GM21367 (cell line): ENCODE results near the gene IGFBP6.

ENCODE experiments used
- ATAC-seq: cut with Tn5 transposase; IDR thresholded peaks from one replicate; pipeline ENCODE4 v1.9.1; 2021; ENCODE audit not compliant: unreplicated experiment

Gene IGFBP6

GRCh38 chr12:53115891-53116648 lies 18.6 kb downstream of the IGFBP6 start:
- no peak for ATAC-seq

DNA sequence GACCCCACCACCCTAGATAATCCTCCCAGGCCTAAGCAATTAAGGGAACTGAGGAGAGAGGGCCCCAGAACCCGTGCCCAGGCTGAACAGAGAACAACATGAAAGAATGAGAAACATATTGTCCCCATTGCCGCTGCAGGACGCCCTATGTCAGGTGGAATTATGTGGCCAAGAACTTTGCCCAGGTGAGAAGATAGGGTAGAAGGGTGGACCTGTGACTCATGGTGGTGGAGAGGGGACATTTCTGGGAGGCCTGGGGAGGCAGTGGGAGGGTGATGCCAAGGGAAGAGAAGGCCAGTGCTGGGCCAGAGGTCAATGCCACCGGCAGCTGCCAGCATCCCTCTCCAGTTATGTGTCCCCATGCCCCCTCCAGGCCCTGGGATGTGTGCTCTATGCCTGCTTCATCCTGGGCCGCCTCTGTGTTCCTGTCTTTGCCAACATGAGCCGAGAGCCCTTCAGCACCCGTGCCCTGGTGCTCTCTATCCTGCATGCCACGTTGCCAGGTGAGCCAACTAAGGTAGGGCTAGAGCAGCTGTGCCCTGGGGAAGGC lies 21.4 kb downstream of the IGFBP6 start:
- ATAC-seq: no peak

DNA sequence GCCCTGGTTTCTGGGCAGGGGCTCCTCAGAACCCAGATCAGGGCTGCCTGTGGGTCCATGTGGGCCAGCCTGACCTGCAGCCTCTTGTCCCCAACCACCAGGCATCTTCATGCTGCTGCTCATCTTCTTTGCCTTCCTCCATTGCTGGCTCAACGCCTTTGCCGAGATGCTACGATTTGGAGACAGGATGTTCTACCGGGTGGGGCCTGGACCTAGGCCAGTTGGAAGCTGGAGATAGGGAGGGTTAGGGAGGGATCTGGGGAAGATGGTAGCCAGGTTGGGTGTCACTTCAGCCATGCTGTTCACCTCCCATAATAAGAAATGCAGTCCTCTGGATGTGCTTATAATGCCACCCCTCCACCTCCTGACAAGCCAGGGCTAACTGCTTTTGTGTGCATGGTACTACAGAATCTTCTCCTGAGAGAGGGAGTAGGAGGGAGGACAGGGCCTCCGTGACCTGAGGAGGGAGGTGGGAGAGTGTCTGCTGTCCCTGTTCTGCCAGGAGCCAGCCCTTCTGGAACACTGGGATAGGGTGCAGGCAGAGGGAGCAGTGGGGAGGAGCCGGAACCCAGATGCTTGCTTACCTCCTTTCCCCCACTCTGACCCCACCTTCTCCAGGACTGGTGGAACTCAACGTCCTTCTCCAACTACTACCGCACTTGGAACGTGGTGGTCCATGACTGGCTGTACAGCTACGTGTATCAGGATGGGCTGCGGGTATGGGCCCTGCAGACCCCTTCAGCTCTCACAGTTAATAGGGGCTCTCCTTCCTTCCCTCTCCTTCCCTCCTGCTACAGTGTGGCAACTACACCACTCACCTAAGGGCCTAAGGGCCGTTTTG lies 23.4 kb downstream of the IGFBP6 start:
- ATAC-seq: no peak

GRCh38 chr12:53122961-53123468 lies 25.5 kb downstream of the IGFBP6 start:
- ATAC-seq: no peak

DNA sequence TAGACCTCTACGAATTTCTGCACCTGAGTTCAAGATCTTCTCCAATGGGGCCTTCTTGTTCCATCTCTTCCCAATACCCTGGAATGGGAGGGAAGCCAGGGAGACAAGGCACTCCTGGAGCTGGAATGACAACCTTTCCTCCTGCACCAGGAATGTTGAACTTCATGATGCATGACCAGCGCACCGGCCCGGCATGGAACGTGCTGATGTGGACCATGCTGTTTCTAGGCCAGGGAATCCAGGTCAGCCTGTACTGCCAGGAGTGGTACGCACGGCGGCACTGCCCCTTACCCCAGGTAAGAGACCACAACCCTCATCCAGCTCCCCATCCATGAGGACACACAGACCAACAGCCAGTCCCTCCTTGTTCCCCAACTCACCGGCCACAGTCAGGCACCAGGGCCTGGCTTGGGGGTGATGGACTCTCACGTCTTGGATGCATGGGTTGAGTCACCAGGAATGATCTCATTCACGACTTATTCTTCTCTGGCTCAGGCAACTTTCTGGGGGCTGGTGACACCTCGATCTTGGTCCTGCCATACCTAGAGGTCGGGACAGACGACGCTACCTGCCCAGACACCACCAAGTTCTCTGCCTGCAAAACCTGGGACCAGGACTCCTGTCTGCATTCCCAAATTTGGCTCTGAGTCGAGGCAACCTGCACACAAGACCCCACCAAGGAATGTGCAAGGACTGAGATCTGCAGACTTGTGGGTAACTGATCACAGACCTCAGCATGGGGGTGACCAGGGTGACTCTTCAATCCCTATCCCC lies 26.3 kb downstream of the IGFBP6 start:
- no peak for ATAC-seq

DNA sequence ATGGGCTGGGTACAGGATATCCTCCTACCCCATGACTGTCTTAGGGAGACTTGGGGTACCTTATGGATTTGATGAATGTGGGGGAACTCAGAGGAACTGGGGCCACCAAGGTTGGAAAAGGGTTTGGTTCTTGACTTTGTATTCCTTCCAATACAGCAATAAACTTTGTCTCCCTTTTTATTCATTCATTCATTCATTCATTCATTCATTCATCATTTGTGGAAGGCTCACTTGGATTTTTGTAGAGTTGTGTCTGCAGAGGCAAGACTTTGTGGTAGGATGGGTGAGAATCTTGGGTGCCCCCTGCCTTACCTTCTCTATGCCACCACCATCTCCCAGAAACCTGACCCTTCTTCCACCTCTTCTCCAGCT lies 26.9 kb downstream of the IGFBP6 start:
- no peak for ATAC-seq

DNA sequence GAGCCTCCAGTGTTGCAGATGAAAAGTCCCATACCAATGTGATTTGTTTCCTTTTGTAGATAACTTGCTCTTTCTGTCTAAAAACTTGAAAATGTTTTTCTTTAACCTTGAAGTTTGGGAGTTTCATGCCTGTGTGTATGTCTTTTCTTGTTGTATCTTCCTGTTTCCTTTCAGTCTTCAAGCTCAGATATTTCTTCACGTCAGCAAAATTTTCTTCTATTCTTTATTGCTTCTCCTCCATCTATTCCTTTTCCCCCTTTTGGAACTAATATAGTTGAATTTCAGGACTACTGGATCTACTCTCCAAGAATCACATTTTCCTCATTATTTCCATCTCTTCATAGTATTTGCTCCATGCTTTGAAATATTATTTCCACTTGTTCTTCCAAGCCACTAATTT lies 29.7 kb downstream of the IGFBP6 start:
- no peak for ATAC-seq

DNA sequence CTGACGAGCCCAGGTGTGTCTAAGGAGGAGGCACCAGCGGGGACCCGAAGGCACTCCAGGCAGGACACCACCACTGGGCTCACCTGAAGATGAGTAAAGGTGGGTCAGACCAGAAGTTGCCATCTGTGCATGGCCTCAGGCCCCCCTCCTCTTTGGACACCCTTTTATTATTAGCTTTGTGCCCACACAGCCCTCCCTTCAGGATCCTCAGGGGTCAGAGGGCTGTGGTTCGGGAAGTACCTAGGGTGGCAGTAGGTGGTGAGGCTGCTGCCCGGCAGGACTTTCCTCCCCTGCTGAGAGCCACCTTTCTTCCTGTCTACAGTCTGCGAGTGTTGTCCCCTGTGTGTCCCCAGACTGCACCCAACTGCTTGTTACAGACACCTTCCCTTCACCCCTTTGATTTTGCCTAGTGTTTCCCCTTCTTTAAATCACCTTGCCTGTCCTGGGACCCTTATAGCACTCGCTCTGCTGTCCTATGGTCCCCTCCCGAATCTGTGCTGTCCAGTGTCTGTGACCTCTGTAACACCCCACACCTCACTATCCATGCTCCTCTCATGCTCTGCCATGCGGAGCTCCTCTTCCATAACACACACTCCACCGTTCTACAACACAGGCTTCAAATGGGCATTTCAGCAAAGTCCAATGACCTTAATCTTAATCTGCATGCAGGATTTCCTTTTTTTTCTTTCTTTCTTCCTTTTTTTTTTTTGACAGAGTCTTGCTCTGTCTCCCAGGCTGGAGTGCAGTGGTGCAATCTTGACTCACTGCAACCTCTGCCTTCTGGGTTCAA lies 31.5 kb downstream of the IGFBP6 start:
- no peak for ATAC-seq

DNA sequence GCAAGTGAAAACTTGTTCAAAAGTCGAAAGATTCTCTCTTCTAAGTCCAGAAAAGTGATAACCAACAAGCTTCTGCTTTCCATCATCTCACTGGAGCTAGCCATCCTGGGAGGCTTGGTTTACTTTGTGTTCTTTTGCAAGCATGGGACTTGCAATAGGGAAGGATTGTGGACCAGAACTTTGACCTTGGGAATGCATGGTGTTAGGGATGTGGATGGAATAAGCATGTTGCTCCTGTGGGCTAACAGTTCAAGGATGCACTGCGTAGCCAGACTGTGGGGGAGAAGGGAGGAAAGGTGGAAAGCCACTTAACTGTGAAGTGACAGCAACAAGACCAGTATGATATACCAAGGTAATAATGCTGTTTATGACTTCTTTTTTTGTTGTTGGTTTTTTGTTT lies 34.4 kb downstream of the IGFBP6 start:
- ATAC-seq: no peak

DNA sequence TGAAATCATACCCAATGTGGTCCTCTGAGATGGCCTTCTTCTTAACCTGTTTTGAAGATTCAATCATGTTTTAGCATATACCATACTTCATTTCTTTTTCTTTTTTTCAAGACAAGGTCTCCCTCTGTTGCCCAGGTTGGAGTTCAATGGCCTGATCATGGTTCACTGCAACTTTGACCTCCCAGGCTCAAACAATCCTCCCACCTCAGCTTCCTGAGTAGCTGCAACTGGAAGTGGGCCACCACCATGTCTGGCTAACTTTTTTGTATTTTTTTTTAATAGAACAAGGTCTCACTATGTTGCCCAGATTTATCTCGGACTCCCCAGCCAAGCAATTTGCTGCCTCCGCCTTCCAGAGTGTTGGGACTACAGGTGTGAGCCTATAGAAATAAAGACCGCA lies 36.3 kb downstream of the IGFBP6 start:
- no peak for ATAC-seq

- no peak for ATAC-seq
Observed at GRCh38 chr12:53143355-53143754, 45.9 kb downstream of the IGFBP6 start.

DNA sequence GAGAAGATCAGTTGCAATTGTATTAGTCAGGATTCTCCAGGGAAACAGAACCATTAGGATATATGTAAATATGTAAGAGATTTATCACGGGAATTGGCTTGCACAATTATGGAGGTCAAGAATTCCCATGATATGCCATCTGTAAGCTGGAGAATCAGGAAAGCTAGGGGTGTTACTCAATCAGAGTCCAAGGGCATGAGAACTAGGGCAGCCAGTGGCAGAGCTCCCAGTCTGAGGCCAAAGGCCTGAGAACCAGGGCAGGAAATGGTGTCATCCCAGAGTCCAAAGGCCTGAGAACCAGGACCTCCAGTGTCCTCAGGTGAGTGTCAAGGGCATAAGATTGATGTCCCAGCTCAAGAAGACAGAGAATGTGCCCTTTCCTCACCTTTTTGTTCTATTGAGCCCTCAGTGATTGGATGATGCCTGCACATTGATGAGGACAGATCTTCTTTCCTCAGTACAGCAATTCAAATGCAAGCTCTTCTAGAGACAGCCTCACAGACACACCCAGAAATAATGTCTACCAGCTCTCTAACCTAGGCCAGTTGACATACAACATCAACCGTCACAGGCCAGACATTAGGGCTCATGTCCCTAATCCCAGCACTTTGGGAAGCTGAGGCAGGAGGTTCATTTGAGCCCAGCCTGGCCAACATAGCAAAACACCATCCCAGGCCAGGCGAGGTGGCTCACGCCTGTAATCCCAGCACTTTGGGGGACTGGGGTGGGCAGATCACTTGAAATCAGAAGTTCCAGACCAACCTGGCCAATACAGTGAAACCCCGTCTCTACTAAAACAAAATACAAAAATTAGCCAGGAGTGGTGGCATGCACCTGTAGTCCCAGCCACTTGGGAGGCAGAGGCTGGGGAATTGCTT lies 48.2 kb downstream of the IGFBP6 start:
- no peak for ATAC-seq

- no peak for ATAC-seq
Observed at GRCh38 chr12:53147181-53147580, 49.7 kb downstream of the IGFBP6 start.

DNA sequence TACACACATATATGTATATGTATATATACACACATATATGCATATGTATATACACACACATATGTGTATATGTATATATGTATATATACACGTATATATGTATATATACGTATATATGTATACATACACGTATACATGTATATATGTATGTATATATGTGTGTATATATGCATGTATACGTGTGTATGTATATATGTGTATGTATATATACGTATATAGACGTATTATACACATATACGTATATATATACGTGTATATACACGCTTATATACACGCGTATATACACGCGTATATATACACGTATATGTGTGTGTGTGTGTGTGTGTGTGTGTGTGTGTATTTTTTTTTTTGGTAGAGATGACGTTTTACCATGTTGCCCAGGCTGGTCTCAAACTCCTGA lies 50.2 kb downstream of the IGFBP6 start:
- no peak for ATAC-seq

GRCh38 chr12:53151039-53151438 lies 53.6 kb downstream of the IGFBP6 start:
- ATAC-seq: no peak
